ENCODE results near the gene FUOM.

The FUOM gene

DNA sequence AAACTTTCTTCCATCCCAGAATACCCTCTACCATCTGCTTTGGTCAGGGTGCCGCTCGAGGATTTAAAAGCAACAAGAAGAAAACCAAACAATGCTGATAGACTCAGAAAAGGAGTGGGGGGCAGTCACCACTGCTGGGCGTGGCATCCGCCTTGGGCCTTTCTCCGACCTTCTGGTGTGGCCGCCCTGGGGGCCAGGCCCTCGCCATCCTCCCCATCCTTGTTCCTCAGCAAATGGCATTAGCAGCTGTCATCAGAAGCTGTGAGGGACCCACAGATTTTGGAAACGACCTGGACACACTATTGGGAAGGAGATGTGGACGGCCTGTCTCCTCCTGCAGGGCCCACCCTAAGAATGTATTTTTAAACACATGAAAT, 45.1 kb downstream of the FUOM start:
- no peak for DNase-seq (ENCODE audit: extremely low spot score)
- ChIA-PET POLR2A (no interaction called here), CTCF (no interaction called here)
- TF ChIP-seq BHLHE40 (IDR thresholded peaks at IDR 0.05; ENCODE audit: borderline replicate concordance) (no peak), SP1 (IDR thresholded peaks at IDR 0.05) (no peak), CTBP1 (IDR thresholded peaks at IDR 0.05; ENCODE audit: borderline replicate concordance) (no peak), ELF4 (IDR thresholded peaks at IDR 0.05) (no peak), NFRKB (IDR thresholded peaks at IDR 0.05) (no peak), L3MBTL2 (conservative IDR thresholded peaks at IDR 0.05) (no peak), FOXK2 (IDR thresholded peaks at IDR 0.05) (no peak), SUZ12 (IDR thresholded peaks at IDR 0.05) (no peak), ARNT (IDR thresholded peaks at IDR 0.05) (no peak), FOXA1 (IDR thresholded peaks at IDR 0.05) (no peak), LEF1 (IDR thresholded peaks at IDR 0.05; ENCODE audit: borderline replicate concordance) (no peak), FOXM1 (IDR thresholded peaks at IDR 0.05; ENCODE audit: borderline replicate concordance) (no peak), ZNF384 (IDR thresholded peaks at IDR 0.05) (no peak), HDGF (IDR thresholded peaks at IDR 0.05; ENCODE audit: borderline replicate concordance) (no peak), TARDBP (IDR thresholded peaks at IDR 0.05) (no peak)
- TF ChIP-seq, protein P1, sequence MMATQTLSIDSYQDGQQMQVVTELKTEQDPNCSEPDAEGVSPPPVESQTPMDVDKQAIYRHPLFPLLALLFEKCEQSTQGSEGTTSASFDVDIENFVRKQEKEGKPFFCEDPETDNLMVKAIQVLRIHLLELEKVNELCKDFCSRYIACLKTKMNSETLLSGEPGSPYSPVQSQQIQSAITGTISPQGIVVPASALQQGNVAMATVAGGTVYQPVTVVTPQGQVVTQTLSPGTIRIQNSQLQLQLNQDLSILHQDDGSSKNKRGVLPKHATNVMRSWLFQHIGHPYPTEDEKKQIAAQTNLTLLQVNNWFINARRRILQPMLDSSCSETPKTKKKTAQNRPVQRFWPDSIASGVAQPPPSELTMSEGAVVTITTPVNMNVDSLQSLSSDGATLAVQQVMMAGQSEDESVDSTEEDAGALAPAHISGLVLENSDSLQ (IDR thresholded peaks at IDR 0.05): no peak

- ChIA-PET POLR2A (no interaction called here), CTCF (no interaction called here)
- no peak for TF ChIP-seq L3MBTL2 (conservative IDR thresholded peaks at IDR 0.05)
- TF ChIP-seq CTBP1 (IDR thresholded peaks at IDR 0.05; ENCODE audit: borderline replicate concordance): no peak
- no peak for TF ChIP-seq ZNF384 (IDR thresholded peaks at IDR 0.05)
- no peak for TF ChIP-seq BHLHE40 (IDR thresholded peaks at IDR 0.05; ENCODE audit: borderline replicate concordance)
- no peak for TF ChIP-seq FOXK2 (IDR thresholded peaks at IDR 0.05)
- no peak for TF ChIP-seq TARDBP (IDR thresholded peaks at IDR 0.05)
- TF ChIP-seq SP1 (IDR thresholded peaks at IDR 0.05): no peak
- no peak for TF ChIP-seq SUZ12 (IDR thresholded peaks at IDR 0.05)
- no peak for TF ChIP-seq FOXM1 (IDR thresholded peaks at IDR 0.05; ENCODE audit: borderline replicate concordance)
- TF ChIP-seq NFRKB (IDR thresholded peaks at IDR 0.05): no peak
- TF ChIP-seq LEF1 (IDR thresholded peaks at IDR 0.05; ENCODE audit: borderline replicate concordance): no peak
- no peak for TF ChIP-seq ARNT (IDR thresholded peaks at IDR 0.05)
- TF ChIP-seq, protein P1 (IDR thresholded peaks at IDR 0.05): no peak
- TF ChIP-seq FOXA1 (IDR thresholded peaks at IDR 0.05): no peak
- TF ChIP-seq ELF4 (IDR thresholded peaks at IDR 0.05): no peak
- no peak for DNase-seq (ENCODE audit: extremely low spot score)
Observed at GRCh38 chr10:133312016-133312768, 45.6 kb downstream of the FUOM start.

- CTCF ChIA-PET: no interaction called here
- POLR2A ChIA-PET: no interaction called here
- DNase-seq (ENCODE audit: extremely low spot score): no peak
- TF ChIP-seq NFRKB (IDR thresholded peaks at IDR 0.05) (no peak), FOXM1 (IDR thresholded peaks at IDR 0.05; ENCODE audit: borderline replicate concordance) (no peak), BHLHE40 (IDR thresholded peaks at IDR 0.05; ENCODE audit: borderline replicate concordance) (no peak), LEF1 (IDR thresholded peaks at IDR 0.05; ENCODE audit: borderline replicate concordance) (no peak), SUZ12 (IDR thresholded peaks at IDR 0.05) (no peak), CTBP1 (IDR thresholded peaks at IDR 0.05; ENCODE audit: borderline replicate concordance) (no peak), SP1 (IDR thresholded peaks at IDR 0.05) (no peak), FOXA1 (IDR thresholded peaks at IDR 0.05) (no peak), FOXK2 (IDR thresholded peaks at IDR 0.05) (no peak), HDGF (IDR thresholded peaks at IDR 0.05; ENCODE audit: borderline replicate concordance) (no peak), ARNT (IDR thresholded peaks at IDR 0.05) (no peak), L3MBTL2 (conservative IDR thresholded peaks at IDR 0.05) (no peak), TARDBP (IDR thresholded peaks at IDR 0.05) (no peak), ELF4 (IDR thresholded peaks at IDR 0.05) (no peak), ZNF384 (IDR thresholded peaks at IDR 0.05) (no peak)
- TF ChIP-seq, protein P1 (IDR thresholded peaks at IDR 0.05): no peak
Observed at GRCh38 chr10:133311570-133311969, 46.2 kb downstream of the FUOM start.

DNA sequence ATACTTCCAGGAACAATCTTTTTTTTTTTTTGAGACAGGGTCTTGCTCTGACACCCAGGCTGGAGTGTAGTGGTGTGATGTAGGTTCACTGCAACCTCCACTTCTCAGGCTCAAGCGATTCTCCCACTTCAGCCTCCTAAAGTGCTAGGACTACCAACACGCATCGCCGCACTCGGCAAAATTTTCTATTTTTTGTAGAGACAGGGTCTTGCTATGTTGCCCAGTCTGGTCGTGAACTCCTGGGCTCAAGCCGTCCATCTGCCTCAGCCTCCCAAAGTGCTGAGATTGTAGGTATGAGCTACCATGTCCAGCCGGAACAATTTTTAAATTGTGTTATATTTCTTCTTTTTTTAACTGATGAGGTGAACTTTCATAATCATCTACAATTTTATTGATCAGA, 47.0 kb downstream of the FUOM start:
- DNase-seq (ENCODE audit: extremely low spot score): no peak
- CTCF ChIA-PET: no interaction called here
- TF ChIP-seq ZNF384 (IDR thresholded peaks at IDR 0.05) (no peak), ELF4 (IDR thresholded peaks at IDR 0.05) (no peak), HDGF (IDR thresholded peaks at IDR 0.05; ENCODE audit: borderline replicate concordance) (no peak)
- POLR2A ChIA-PET: no interaction called here

DNA sequence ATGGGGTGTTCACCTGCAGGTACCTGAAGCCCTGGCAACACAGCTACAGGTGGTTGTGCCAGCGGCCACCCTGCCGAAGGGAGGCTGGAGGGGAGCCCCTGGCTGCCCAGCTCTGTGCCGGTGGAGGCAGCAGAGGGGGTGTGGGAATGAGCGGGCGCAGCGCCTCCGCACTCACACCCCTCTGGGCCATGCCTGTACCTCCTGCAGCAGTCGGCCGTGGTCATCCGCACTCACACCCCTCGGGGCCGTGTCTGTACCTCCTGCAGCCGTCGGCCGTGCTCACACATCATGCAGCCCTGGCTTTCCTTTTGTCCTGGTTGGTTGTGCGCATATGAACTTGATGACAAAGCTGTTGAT, 47.4 kb downstream of the FUOM start:
- no peak for DNase-seq (ENCODE audit: extremely low spot score)
- TF ChIP-seq ARNT (IDR thresholded peaks at IDR 0.05): no peak
- TF ChIP-seq FOXM1 (IDR thresholded peaks at IDR 0.05; ENCODE audit: borderline replicate concordance): no peak
- no peak for TF ChIP-seq ELF4 (IDR thresholded peaks at IDR 0.05)
- no peak for TF ChIP-seq FOXA1 (IDR thresholded peaks at IDR 0.05)
- TF ChIP-seq L3MBTL2 (conservative IDR thresholded peaks at IDR 0.05): no peak
- TF ChIP-seq CTBP1 (IDR thresholded peaks at IDR 0.05; ENCODE audit: borderline replicate concordance): no peak
- CTCF ChIA-PET: no interaction called here
- POLR2A ChIA-PET: no interaction called here

DNA sequence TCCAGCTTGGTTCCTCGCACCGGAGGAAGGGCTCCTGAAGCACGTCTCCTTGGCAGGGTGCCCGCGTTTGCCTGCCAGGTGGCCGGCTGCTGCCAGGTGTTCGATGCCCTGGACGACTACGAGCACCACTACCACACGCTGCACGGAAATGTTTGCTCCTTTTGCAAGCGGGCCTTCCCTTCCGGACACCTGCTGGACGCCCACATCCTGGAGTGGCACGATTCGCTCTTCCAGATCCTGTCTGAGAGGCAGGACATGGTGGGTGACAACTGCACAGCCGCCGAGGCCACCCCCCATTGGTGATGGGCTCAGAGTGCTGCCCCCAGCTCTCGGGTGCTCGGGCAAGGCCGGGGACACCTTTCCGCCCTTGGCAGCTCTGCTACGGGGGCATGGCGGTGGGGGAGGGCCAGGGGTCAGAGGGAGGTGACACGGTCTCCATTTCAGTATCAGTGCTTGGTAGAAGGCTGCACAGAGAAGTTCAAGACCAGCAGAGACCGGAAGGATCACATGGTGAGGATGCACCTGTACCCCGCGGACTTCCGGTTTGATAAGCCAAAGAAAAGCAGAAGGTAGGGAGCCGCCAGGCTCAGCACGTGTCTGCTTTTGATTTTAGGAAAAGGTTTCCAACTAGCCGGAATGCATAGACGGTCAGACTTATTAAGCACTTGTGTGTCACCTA, 48.0 kb downstream of the FUOM start:
- no peak for DNase-seq (ENCODE audit: extremely low spot score)
- ChIA-PET CTCF (no interaction called here), POLR2A (no interaction called here)
- TF ChIP-seq SP1 (IDR thresholded peaks at IDR 0.05) (no peak), LEF1 (IDR thresholded peaks at IDR 0.05; ENCODE audit: borderline replicate concordance) (no peak), L3MBTL2 (conservative IDR thresholded peaks at IDR 0.05) (no peak), TARDBP (IDR thresholded peaks at IDR 0.05) (no peak)
